Measurements from ENCODE around the gene PPP1R37. TPM values are rescaled to one million over a fixed set of nuclear protein-coding genes. Genes with fewer than 3 reads are reported as not detected.

Gene PPP1R37
- total and polyA plus RNA-seq, 2 donors (not counting 3 experiments of a cell fraction or from before 2014, with no cell fraction given), result 16.2 to 27.1 TPM

DNA sequence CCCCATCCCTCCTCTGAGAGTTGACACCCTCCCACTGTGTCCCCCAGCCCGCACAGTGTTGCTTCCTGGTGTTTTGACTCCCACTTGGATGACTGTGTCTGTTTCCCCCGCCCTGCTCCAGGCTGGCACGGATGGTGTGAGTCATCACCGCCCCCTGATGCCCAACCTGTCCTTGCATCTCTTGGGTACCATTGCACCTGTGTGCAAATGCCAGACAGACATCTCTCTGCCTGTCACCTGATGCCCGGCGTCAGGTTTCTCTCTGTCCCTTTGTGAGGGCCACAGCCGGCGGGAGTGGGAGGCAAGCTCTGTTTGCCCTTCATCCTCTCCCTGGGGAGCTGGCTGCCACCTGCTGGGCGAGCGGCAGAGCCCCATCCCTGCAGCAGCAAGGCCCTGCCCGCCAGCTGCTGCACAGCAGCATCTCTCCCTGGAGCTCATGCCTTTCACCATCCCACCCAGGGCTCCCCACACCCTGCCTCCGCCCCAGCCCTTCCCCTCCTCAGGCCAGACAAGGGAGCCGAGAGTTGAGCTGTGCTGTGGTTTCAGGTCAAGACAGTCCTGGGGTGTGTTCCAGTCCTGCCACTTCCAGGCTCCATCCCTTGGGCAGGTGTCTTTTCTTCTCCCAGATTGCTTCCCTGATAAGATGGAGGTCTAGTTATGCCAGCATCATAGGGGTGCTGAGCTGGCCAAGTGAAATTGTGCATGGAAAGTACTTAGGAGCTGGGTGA is 38.1 kb downstream of the PPP1R37 start:
- no peak overlapping the region for H3K4me2 ChIP-seq (ENCODE audit: insufficient read depth, low read length)
- BruUV-seq (replicated peaks), result no TSS peak
- ChIA-PET POLR2A (no interaction called here), CTCF (interaction anchor here (0.6 to 1.6 kb wide), 3 partner anchors 12 to 88 kb away, joined by 4 to 7 read pairs (median 6); no protein-coding TSS in a partner anchor)
- no peaks in the 10 kb centered on the region for H3K9me3 ChIP-seq (replicated peaks; ENCODE audit: control insufficient read depth, insufficient read depth, low read length)
- H3K4me1 ChIP-seq (ENCODE audit: control insufficient read depth, extremely low read depth, insufficient read depth, low read length), result peaks cover 4% of the 10 kb centered on the region
- H2AFZ ChIP-seq (ENCODE audit: low read depth, low read length), result no peak overlapping the region
- no peak for FAIRE-seq
- no peak for TF ChIP-seq POLR2A (IDR thresholded peaks at IDR 0.05; ENCODE audit: low read depth, low read length)
- TF ChIP-seq, protein P1, sequence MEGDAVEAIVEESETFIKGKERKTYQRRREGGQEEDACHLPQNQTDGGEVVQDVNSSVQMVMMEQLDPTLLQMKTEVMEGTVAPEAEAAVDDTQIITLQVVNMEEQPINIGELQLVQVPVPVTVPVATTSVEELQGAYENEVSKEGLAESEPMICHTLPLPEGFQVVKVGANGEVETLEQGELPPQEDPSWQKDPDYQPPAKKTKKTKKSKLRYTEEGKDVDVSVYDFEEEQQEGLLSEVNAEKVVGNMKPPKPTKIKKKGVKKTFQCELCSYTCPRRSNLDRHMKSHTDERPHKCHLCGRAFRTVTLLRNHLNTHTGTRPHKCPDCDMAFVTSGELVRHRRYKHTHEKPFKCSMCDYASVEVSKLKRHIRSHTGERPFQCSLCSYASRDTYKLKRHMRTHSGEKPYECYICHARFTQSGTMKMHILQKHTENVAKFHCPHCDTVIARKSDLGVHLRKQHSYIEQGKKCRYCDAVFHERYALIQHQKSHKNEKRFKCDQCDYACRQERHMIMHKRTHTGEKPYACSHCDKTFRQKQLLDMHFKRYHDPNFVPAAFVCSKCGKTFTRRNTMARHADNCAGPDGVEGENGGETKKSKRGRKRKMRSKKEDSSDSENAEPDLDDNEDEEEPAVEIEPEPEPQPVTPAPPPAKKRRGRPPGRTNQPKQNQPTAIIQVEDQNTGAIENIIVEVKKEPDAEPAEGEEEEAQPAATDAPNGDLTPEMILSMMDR (IDR thresholded peaks at IDR 0.05; ENCODE audit: extremely low read depth in 1 of 2, insufficient read depth in 1 of 2, low read depth in 1 of 2, low read length in 2 of 2), result peak in 1 of 2 donors; percentile 38
- H3K36me3 ChIP-seq (ENCODE audit: control insufficient read depth in 2 of 2, extremely low read depth in 1 of 2, insufficient read depth in 2 of 2, low read length in 2 of 2), result no peaks in the 10 kb centered on the region
- peak; percentile 6 for DNase-seq (ENCODE audit: low read depth, low spot score)
- no peaks in the 10 kb centered on the region for H4K20me1 ChIP-seq (replicated peaks; ENCODE audit: control insufficient read depth, extremely low read depth, insufficient read depth, low read length)
- no peaks in the 10 kb centered on the region for H3K9me1 ChIP-seq (replicated peaks; ENCODE audit: control insufficient read depth, extremely low read depth, insufficient read depth, low read length)
- dilution Hi-C loops (cut with MboI; ENCODE audit: extremely low pct_ligation_motif_present, low sequenced_read_pairs), result no loop called here
- no peak overlapping the region for H3K4me3 ChIP-seq (replicated peaks in 1 of 3; ENCODE audit: insufficient read depth in 1 of 3, low read depth in 1 of 3, low read length in 3 of 3)
- no peak overlapping the region for H3K27ac ChIP-seq (ENCODE audit: insufficient read depth, low read depth, low read length)
- no peaks in the 10 kb centered on the region for H3K27me3 ChIP-seq (ENCODE audit: control insufficient read depth in 2 of 2, insufficient read depth in 2 of 2, low read length in 2 of 2)
- intact Hi-C loops (cut with micrococcal nuclease), result no loop called here
- peaks cover 21% of the 10 kb centered on the region for H3K79me2 ChIP-seq (ENCODE audit: control insufficient read depth, insufficient read depth, low read length)
- H3K9ac ChIP-seq (replicated peaks; ENCODE audit: extremely low read depth, insufficient read depth, low read length), result no peak overlapping the region

DNA sequence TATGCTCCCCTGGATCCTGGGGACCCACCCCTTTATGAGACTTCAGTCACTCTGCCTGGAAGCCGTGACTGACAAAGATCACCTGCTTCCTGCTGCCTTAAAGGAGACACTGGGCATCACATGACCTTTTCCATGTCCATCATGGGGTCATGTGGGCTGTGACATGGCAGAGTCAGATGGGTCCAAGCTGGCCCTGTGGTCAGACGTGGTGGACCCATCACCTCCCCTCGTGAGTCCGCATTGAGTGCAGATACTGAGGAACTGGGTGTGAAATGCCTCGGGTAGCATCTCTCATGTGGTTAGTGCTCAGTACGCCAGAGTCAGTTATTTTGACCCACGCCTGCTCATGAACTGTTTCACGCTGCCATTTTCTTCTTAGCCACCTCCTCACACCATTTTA is 40.7 kb downstream of the PPP1R37 start:
- DNase-seq (ENCODE audit: low read depth, low spot score) (no peak), FAIRE-seq (no peak)
- Histone ChIP-seq H3K79me2 (ENCODE audit: control insufficient read depth, insufficient read depth, low read length) (peaks cover 8% of the 10 kb centered on the region), H3K9me1 (replicated peaks; ENCODE audit: control insufficient read depth, extremely low read depth, insufficient read depth, low read length) (no peaks in the 10 kb centered on the region), H3K9ac (replicated peaks; ENCODE audit: extremely low read depth, insufficient read depth, low read length) (no peak overlapping the region), H4K20me1 (replicated peaks; ENCODE audit: control insufficient read depth, extremely low read depth, insufficient read depth, low read length) (no peaks in the 10 kb centered on the region), H3K4me3 (replicated peaks in 1 of 3; ENCODE audit: insufficient read depth in 1 of 3, low read depth in 1 of 3, low read length in 3 of 3) (no peak overlapping the region), H3K4me1 (ENCODE audit: control insufficient read depth, extremely low read depth, insufficient read depth, low read length) (peaks cover 4% of the 10 kb centered on the region), H2AFZ (ENCODE audit: low read depth, low read length) (no peak overlapping the region), H3K36me3 (ENCODE audit: control insufficient read depth in 2 of 2, extremely low read depth in 1 of 2, insufficient read depth in 2 of 2, low read length in 2 of 2) (no peaks in the 10 kb centered on the region), H3K27ac (ENCODE audit: insufficient read depth, low read depth, low read length) (no peak overlapping the region), H3K9me3 (replicated peaks; ENCODE audit: control insufficient read depth, insufficient read depth, low read length) (no peaks in the 10 kb centered on the region), H3K27me3 (ENCODE audit: control insufficient read depth in 2 of 2, insufficient read depth in 2 of 2, low read length in 2 of 2) (no peaks in the 10 kb centered on the region), H3K4me2 (ENCODE audit: insufficient read depth, low read length) (no peak overlapping the region)
- no peak for TF ChIP-seq POLR2AphosphoS5 (IDR thresholded peaks at IDR 0.05; ENCODE audit: insufficient read depth, low read depth, low read length)
- TF ChIP-seq, protein P2, sequence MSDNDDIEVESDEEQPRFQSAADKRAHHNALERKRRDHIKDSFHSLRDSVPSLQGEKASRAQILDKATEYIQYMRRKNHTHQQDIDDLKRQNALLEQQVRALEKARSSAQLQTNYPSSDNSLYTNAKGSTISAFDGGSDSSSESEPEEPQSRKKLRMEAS (IDR thresholded peaks at IDR 0.05; ENCODE audit: insufficient read depth, insufficient read length), result no peak
- TF ChIP-seq MYC (IDR thresholded peaks at IDR 0.05; ENCODE audit: low read depth, low read length), result no peak
- no peak for TF ChIP-seq JUN (IDR thresholded peaks at IDR 0.05; ENCODE audit: borderline replicate concordance, insufficient read depth, insufficient read length, low read depth)
- TF ChIP-seq, protein P1 (IDR thresholded peaks at IDR 0.05; ENCODE audit: extremely low read depth in 1 of 2, insufficient read depth in 1 of 2, low read depth in 1 of 2, low read length in 2 of 2), result no peak
- no peak for TF ChIP-seq EZH2 (IDR thresholded peaks at IDR 0.05; ENCODE audit: borderline replicate concordance, low read depth, low read length, severe bottlenecking)
- no peak for TF ChIP-seq GATA2 (IDR thresholded peaks at IDR 0.05; ENCODE audit: insufficient read depth, insufficient read length, low read depth, low read length)
- no peak for TF ChIP-seq POLR2A (IDR thresholded peaks at IDR 0.05; ENCODE audit: low read depth, low read length)
- no peak for TF ChIP-seq FOS (IDR thresholded peaks at IDR 0.05; ENCODE audit: borderline replicate concordance, insufficient read depth, low read length)
- intact Hi-C loops (cut with micrococcal nuclease), result no loop called here
- dilution Hi-C loops (cut with MboI; ENCODE audit: extremely low pct_ligation_motif_present, low sequenced_read_pairs), result no loop called here
- ChIA-PET POLR2A (no interaction called here), CTCF (no interaction called here)
- BruUV-seq (replicated peaks), result no TSS peak

Data from endothelial cell of umbilical vein (primary cell).